ENCODE data around the gene WDPCP. TPM values are rescaled to one million over a fixed set of nuclear protein-coding genes. Genes with fewer than 3 reads are reported as not detected.

WDPCP gene
- total RNA-seq, 2 donors from 2014 or later: 11.8 to 25.1 TPM

DNA sequence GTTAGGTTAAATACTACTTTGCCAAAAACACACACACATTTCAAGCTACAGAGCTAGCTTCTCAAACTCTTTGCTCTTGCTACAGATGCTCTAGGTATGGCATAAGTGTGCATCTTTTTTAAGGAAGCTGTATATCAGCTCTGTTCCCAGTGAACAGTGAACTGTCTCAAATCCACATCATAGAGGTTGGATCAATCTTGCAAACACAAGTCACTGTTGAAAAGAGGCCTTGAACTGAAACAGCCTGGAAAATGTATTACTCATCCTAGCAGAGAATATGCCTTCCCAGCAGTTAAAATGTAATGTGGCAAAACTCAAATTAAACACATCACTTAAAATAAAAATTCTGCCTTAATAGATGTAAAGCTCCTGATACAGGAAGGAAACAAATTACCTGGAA lies 151.8 kb downstream of the WDPCP start:
- Histone ChIP-seq H3K9me3 (ENCODE audit: control insufficient read depth, low read length) (no peaks in the 10 kb centered on the region), H3K27ac (ENCODE audit: low read depth, low read length) (no peak overlapping the region), H3K27me3 (ENCODE audit: control insufficient read depth, insufficient read depth, low read length, poor library complexity, severe bottlenecking) (no peaks in the 10 kb centered on the region), H3K4me3 (ENCODE audit: low read length) (no peak overlapping the region), H3K4me1 (ENCODE audit: control insufficient read depth, insufficient read depth, low read length) (no peaks in the 10 kb centered on the region), H3K9ac (ENCODE audit: extremely low read depth, low read length, poor library complexity, severe bottlenecking) (no peak overlapping the region), H3K36me3 (ENCODE audit: control insufficient read depth, insufficient read depth, low read length) (no peaks in the 10 kb centered on the region)
- Mint-ChIP-seq H3K27ac (no peak overlapping the region), H3K4me3 (no peak overlapping the region), H3K36me3 (ENCODE audit: low read depth) (no peaks in the 10 kb centered on the region), H3K4me1 (peaks cover 10% of the 10 kb centered on the region), H3K27me3 (ENCODE audit: insufficient read depth) (peaks cover 5% of the 10 kb centered on the region), H3K9me3 (no peaks in the 10 kb centered on the region)
- TF ChIP-seq, protein P1, sequence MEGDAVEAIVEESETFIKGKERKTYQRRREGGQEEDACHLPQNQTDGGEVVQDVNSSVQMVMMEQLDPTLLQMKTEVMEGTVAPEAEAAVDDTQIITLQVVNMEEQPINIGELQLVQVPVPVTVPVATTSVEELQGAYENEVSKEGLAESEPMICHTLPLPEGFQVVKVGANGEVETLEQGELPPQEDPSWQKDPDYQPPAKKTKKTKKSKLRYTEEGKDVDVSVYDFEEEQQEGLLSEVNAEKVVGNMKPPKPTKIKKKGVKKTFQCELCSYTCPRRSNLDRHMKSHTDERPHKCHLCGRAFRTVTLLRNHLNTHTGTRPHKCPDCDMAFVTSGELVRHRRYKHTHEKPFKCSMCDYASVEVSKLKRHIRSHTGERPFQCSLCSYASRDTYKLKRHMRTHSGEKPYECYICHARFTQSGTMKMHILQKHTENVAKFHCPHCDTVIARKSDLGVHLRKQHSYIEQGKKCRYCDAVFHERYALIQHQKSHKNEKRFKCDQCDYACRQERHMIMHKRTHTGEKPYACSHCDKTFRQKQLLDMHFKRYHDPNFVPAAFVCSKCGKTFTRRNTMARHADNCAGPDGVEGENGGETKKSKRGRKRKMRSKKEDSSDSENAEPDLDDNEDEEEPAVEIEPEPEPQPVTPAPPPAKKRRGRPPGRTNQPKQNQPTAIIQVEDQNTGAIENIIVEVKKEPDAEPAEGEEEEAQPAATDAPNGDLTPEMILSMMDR (conservative IDR thresholded peaks at IDR 0.05): no peak
- DNase-seq: no peak

DNA sequence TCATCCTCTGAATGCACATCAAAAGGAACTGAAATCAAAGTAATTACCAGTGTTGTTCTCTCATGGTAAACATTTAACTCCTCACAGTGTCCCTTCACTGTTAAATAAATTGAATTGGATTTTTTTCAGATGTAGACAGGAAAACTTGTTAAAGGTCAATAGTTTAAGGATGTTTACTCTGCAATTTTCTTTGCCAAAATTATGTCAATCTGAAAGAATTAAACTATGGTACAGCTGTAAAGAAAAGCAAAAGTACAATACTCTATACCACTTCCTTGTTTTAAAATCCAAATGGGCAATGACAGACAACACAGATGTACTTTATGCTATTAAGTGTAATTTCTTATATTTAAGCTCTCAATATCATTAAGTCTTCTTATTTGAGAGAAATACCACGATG lies 153.2 kb downstream of the WDPCP start:
- H3K27me3 Mint-ChIP-seq (ENCODE audit: insufficient read depth): peaks cover 5% of the 10 kb centered on the region
- TF ChIP-seq, protein P1 (conservative IDR thresholded peaks at IDR 0.05): no peak

DNA sequence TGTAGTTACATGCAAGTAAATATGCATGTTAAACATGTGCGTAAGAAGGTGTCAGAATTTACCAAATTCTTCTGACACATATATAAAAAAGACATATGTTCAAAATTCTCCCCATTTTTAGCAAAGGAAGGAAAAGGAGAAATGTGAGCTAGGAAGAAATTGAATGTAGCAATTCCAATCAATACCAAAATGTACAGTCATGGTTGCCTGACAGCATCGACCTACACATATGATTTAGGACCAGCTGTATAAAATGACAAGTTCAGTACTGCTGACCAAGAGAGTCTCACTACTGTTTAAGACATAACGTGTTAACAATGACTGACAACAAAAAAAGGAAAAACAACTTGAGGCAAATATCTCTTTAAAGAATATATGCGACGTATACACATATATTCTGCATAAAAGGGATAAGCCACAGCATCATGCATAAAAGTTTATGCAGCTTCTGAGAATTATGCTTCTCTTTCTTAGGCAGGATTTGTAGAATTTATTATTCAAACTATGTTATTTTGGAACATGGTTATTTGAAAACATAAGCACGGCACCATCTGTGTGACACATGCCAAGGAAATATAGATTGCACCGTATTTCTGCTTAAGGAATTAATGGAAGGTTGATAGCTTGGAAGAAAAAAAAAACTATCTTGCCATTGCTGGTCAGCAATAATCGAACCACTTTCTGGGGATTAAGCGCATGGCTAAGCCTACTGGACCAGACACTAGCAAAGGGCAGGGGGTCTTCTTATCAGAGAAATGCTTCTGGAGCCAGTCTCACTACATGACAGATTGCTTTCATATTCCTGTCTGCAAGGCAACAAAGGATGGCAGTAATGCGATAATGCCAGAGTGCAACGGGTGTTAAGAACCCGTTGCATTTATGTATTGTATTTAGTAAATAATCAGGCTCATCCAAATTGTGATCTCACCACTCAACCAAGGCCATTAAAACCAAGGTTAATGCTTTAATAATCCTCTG lies 154.0 kb downstream of the WDPCP start:
- no peak for DNase-seq
- Histone ChIP-seq H3K4me1 (ENCODE audit: control insufficient read depth, insufficient read depth, low read length) (no peaks in the 10 kb centered on the region), H3K9ac (ENCODE audit: extremely low read depth, low read length, poor library complexity, severe bottlenecking) (no peak overlapping the region), H3K27ac (ENCODE audit: low read depth, low read length) (no peak overlapping the region), H3K9me3 (ENCODE audit: control insufficient read depth, low read length) (no peaks in the 10 kb centered on the region), H3K36me3 (ENCODE audit: control insufficient read depth, insufficient read depth, low read length) (no peaks in the 10 kb centered on the region), H3K4me3 (ENCODE audit: low read length) (no peak overlapping the region), H3K27me3 (ENCODE audit: control insufficient read depth, insufficient read depth, low read length, poor library complexity, severe bottlenecking) (no peaks in the 10 kb centered on the region)
- TF ChIP-seq, protein P1 (conservative IDR thresholded peaks at IDR 0.05): no peak
- peaks cover 3% of the 10 kb centered on the region for H3K9me3 Mint-ChIP-seq
- H3K27ac Mint-ChIP-seq: no peak overlapping the region
- 92% methylated on average over 7 to 10 of the region's 12 CpGs for WGBS, 2 experiments (ENCODE audit: insufficient coverage in 1 of 2, insufficient read length in 1 of 2)
- H3K36me3 Mint-ChIP-seq (ENCODE audit: low read depth): no peaks in the 10 kb centered on the region
- no peak overlapping the region for H3K4me3 Mint-ChIP-seq
- H3K27me3 Mint-ChIP-seq (ENCODE audit: insufficient read depth): peaks cover 5% of the 10 kb centered on the region
- no peaks in the 10 kb centered on the region for H3K4me1 Mint-ChIP-seq

More for the DNA sequence above, 153.2 kb downstream of the WDPCP start:
- no peak overlapping the region for H3K9ac ChIP-seq (ENCODE audit: extremely low read depth, low read length, poor library complexity, severe bottlenecking)
- DNase-seq: no peak
- H3K4me1 Mint-ChIP-seq: peaks cover 4% of the 10 kb centered on the region
- no peaks in the 10 kb centered on the region for H3K27me3 ChIP-seq (ENCODE audit: control insufficient read depth, insufficient read depth, low read length, poor library complexity, severe bottlenecking)
- no peaks in the 10 kb centered on the region for H3K36me3 ChIP-seq (ENCODE audit: control insufficient read depth, insufficient read depth, low read length)
- no peaks in the 10 kb centered on the region for H3K4me1 ChIP-seq (ENCODE audit: control insufficient read depth, insufficient read depth, low read length)
- H3K9me3 Mint-ChIP-seq: peaks cover under 1% of the 10 kb centered on the region
- no CpG with 5 or more reads among the region's 1 CpG for whole genome bisulfite sequencing, 2 experiments (ENCODE audit: insufficient coverage in 1 of 2, insufficient read length in 1 of 2)
- H3K4me3 Mint-ChIP-seq: no peak overlapping the region
- H3K4me3 ChIP-seq (ENCODE audit: low read length): no peak overlapping the region
- H3K9me3 ChIP-seq (ENCODE audit: control insufficient read depth, low read length): no peaks in the 10 kb centered on the region
- H3K36me3 Mint-ChIP-seq (ENCODE audit: low read depth): no peaks in the 10 kb centered on the region
- no peak overlapping the region for H3K27ac ChIP-seq (ENCODE audit: low read depth, low read length)
- no peak overlapping the region for H3K27ac Mint-ChIP-seq

All from endodermal cell (in vitro differentiated cells).